ENCODE measurements around the gene OR5B2. TPM values are rescaled to one million over a fixed set of nuclear protein-coding genes. Genes with fewer than 3 reads are reported as not detected.

The OR5B2 gene
- total RNA-seq (2014; rRNA removed; shearing (Covaris generic)) (not detected in 2 replicates), total RNA-seq (2022) (not detected in 2 replicates), Bru-seq, nascent RNA (percentile 11 among the genes with signal in this experiment), BruChase-seq, experiment 1, labeled RNA remaining after a 6-hour chase (percentile 15 among the genes with signal in this experiment), BruChase-seq, experiment 2, labeled RNA remaining after a 2-hour chase (percentile 20 among the genes with signal in this experiment)
- long read RNA-seq = 0 reads

GRCh38 chr11:58428021-58428420 is at the start of gene OR5B2:
Gene OR5B2, minus strand, starts transcription at chr11:58428121. Its CDS starts 4,860 bp downstream, at chr11:58423261.
- Histone ChIP-seq H3K9me2 (ENCODE audit: insufficient read depth, low read length) (no peaks in the 10 kb centered on the region), H3K27ac (ENCODE audit: low read depth, low read length, poor library complexity, severe bottlenecking) (no peak within 1 kb of the TSS), H3K4me1 (ENCODE audit: insufficient read depth, low read length, poor library complexity, severe bottlenecking) (no peaks in the 10 kb centered on the region), H3K79me2 (ENCODE audit: insufficient read depth, low read depth, low read length) (no peaks in the 10 kb centered on the region), H3K4me3 (ENCODE audit: low read depth, low read length, poor library complexity, severe bottlenecking) (no peak within 1 kb of the TSS), H3K9me3 (ENCODE audit: low read length) (no peaks in the 10 kb centered on the region), H3K36me3 (ENCODE audit: insufficient read depth, low read length) (no peaks in the 10 kb centered on the region), H2AFZ (ENCODE audit: low read length) (no peak within 1 kb of the TSS), H3K4me2 (ENCODE audit: low read length) (no peak within 1 kb of the TSS), H4K20me1 (ENCODE audit: insufficient read depth, low read length) (no peaks in the 10 kb centered on the region)
- CTCF ChIA-PET (ENCODE audit: unreplicated experiment) = no interaction called here
- intact Hi-C loops (cut with micrococcal nuclease; ENCODE audit: unreplicated experiment) = no loop called here
- POLR2A ChIA-PET = no interaction called here
- TF ChIP-seq EZH2phosphoT487 (IDR thresholded peaks at IDR 0.05; ENCODE audit: borderline replicate concordance, low read depth, low read length) (no peak), CTCF (conservative IDR thresholded peaks at IDR 0.05; ENCODE audit: low read length) (no peak)
- DNase-seq (ENCODE audit: low spot score) = no peak
- no TSS peak for BruUV-seq (replicated peaks)

GRCh38 chr11:58471892-58472291 is 44.0 kb upstream of the OR5B2 start:
- ChIA-PET POLR2A (no interaction called here), CTCF (ENCODE audit: unreplicated experiment) (no interaction called here)
- BruUV-seq (replicated peaks) = no TSS peak
- Histone ChIP-seq H3K4me2 (ENCODE audit: low read length) (no peak overlapping the region), H3K36me3 (ENCODE audit: insufficient read depth, low read length) (no peaks in the 10 kb centered on the region), H3K9me3 (ENCODE audit: low read length) (peaks cover 10% of the 10 kb centered on the region), H3K4me1 (ENCODE audit: insufficient read depth, low read length, poor library complexity, severe bottlenecking) (no peaks in the 10 kb centered on the region), H3K9me2 (ENCODE audit: insufficient read depth, low read length) (no peaks in the 10 kb centered on the region), H3K79me2 (ENCODE audit: insufficient read depth, low read depth, low read length) (no peaks in the 10 kb centered on the region), H2AFZ (ENCODE audit: low read length) (no peak overlapping the region), H4K20me1 (ENCODE audit: insufficient read depth, low read length) (no peaks in the 10 kb centered on the region), H3K27ac (ENCODE audit: low read depth, low read length, poor library complexity, severe bottlenecking) (no peak overlapping the region), H3K4me3 (ENCODE audit: low read depth, low read length, poor library complexity, severe bottlenecking) (no peak overlapping the region)
- TF ChIP-seq EZH2phosphoT487 (IDR thresholded peaks at IDR 0.05; ENCODE audit: borderline replicate concordance, low read depth, low read length) = no peak
- no peak for TF ChIP-seq CTCF (conservative IDR thresholded peaks at IDR 0.05; ENCODE audit: low read length)
- no peak for DNase-seq (ENCODE audit: low spot score)
- intact Hi-C loops (cut with micrococcal nuclease; ENCODE audit: unreplicated experiment) = no loop called here

- no peak for DNase-seq (ENCODE audit: low spot score)
- Histone ChIP-seq H3K27ac (ENCODE audit: low read depth, low read length, poor library complexity, severe bottlenecking) (no peak overlapping the region), H3K79me2 (ENCODE audit: insufficient read depth, low read depth, low read length) (no peaks in the 10 kb centered on the region), H2AFZ (ENCODE audit: low read length) (no peak overlapping the region), H3K9me2 (ENCODE audit: insufficient read depth, low read length) (no peaks in the 10 kb centered on the region), H3K4me1 (ENCODE audit: insufficient read depth, low read length, poor library complexity, severe bottlenecking) (no peaks in the 10 kb centered on the region), H4K20me1 (ENCODE audit: insufficient read depth, low read length) (no peaks in the 10 kb centered on the region), H3K4me3 (ENCODE audit: low read depth, low read length, poor library complexity, severe bottlenecking) (no peak overlapping the region), H3K9me3 (ENCODE audit: low read length) (no peaks in the 10 kb centered on the region; the same call in 1 of the 2 replicates), H3K4me2 (ENCODE audit: low read length) (no peak overlapping the region), H3K36me3 (ENCODE audit: insufficient read depth, low read length) (no peaks in the 10 kb centered on the region)
- no TSS peak for BruUV-seq (replicated peaks)
- intact Hi-C loops (cut with micrococcal nuclease; ENCODE audit: unreplicated experiment) = no loop called here
- ChIA-PET POLR2A (interaction anchor here (0.7 kb wide), 1 partner anchor 8 kb away, joined by 3 read pairs; no protein-coding TSS in a partner anchor), CTCF (ENCODE audit: unreplicated experiment) (no interaction called here)
- TF ChIP-seq CTCF (conservative IDR thresholded peaks at IDR 0.05; ENCODE audit: low read length) = no peak
- TF ChIP-seq EZH2phosphoT487 (IDR thresholded peaks at IDR 0.05; ENCODE audit: borderline replicate concordance, low read depth, low read length) = no peak
These were observed 38.4 kb upstream of the OR5B2 start for GRCh38 chr11:58466293-58466692.

Data from OCI-LY7 (cell line).